SK-N-SH (cell line): ENCODE measurements around the gene MEFV.

Source experiments
- EP300 ChIP-seq, 2 experiments: IDR thresholded peaks; 2 replicates each; pipeline versions ENCODE4 v1.4.0 to v1.6.1; 2012; ENCODE audit warnings: borderline replicate concordance in 1 of 2, low read depth in 1 of 2, low read length in 1 of 2
- EZH2phosphoT487 ChIP-seq: fragments of 200-600 bp; sonication (generic); IDR thresholded peaks from 2 replicates; pipeline ENCODE4 v1.6.1; 2017; ENCODE audit warnings: low read depth, mixed run types, mild to moderate bottlenecking, antibody characterized with exemption, moderate library complexity, borderline replicate concordance
- GABPA ChIP-seq: IDR thresholded peaks from 2 replicates; pipeline ENCODE4 v1.4.0; 2012; ENCODE audit warnings: low read depth, mild to moderate bottlenecking
- JUND ChIP-seq: IDR thresholded peaks from 2 replicates; pipeline ENCODE4 v1.4.0; 2012
- NRF1 ChIP-seq: IDR thresholded peaks from 2 replicates; pipeline ENCODE4 v1.6.1; 2012; ENCODE audit warnings: low read depth, mild to moderate bottlenecking, low read length
- POLR2AphosphoS5 ChIP-seq: IDR thresholded peaks from 2 replicates; pipeline ENCODE4 v1.6.1; 2012; ENCODE audit warnings: low read depth, low read length
- SMC3 ChIP-seq: IDR thresholded peaks from 2 replicates; pipeline ENCODE4 v1.6.1; 2012; ENCODE audit warnings: low read depth, low read length, improper control_type of control experiment
- TAF1 ChIP-seq: IDR thresholded peaks from 2 replicates; pipeline ENCODE4 v1.6.1; 2012; ENCODE audit warnings: low read depth, mild to moderate bottlenecking, low read length, moderate library complexity, borderline replicate concordance
- TF ChIP-seq, protein P1 (sequence below): fragments of 200-600 bp; sonication (generic); IDR thresholded peaks from 2 replicates; pipeline ENCODE4 v1.6.1; 2017; ENCODE audit warnings: antibody characterized with exemption, mild to moderate bottlenecking, moderate library complexity
- TF ChIP-seq, protein P2 (sequence below): IDR thresholded peaks from 2 replicates; pipeline ENCODE4 v1.6.1; 2012; ENCODE audit warnings: mild to moderate bottlenecking, low read depth, low read length, moderate library complexity
- TF ChIP-seq, protein P3 (sequence below): fragments of 150-350 bp; IDR thresholded peaks from 2 replicates; pipeline ENCODE4 v1.6.1; 2017; ENCODE audit warnings: antibody characterized with exemption, low read length, low read depth, borderline replicate concordance
- TF ChIP-seq, protein P4 (sequence below): IDR thresholded peaks from 2 replicates; pipeline ENCODE4 v1.4.0; 2012; ENCODE audit warnings: low read depth

DNA sequence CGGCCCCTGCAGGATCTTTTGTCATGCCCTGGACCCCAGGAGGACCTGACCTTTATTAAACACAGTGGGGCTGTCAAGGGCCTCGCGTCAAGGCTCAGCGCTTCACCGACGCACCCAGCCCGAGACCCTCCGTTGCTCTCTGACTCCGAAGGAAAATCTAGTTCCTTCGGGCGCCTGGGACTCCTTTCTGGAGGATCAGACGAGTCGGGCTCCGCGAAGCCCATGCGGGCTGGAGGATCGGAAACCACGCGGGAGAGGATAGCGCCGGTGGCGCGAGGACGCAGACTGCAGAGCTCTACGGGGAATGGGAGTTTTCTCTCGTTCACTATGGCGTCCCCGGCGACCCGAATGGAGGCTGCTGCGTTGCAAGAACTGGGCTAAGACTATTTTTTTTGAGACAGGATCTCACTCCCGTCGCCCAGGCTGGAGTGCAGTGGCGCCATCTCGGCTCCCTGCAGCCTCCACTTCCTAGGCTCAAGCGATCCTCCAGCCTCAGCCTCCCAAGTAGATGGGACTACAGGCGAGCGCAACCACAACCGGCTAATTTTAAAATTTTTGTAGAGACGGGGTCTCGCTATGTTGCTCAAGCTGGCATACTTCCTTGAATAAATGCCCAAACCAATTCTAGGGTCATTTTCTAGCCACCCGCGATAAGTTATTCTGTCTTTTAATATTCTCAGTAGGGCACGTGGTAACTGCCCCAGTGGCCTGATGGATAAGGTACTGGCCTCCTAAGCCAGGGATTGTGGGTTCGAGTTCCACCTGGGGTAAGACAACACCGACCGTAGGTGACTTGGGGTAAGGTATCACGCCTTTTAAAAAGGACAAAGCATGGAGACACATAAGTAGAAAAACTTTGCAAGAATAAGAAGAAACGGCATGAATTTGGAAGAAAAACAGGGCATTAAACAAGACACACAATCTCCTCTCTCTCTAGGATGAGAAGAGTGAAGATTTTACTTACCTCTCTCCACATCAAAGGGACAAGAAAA, 62.9 kb downstream of the MEFV start:
- TF ChIP-seq, protein P1, sequence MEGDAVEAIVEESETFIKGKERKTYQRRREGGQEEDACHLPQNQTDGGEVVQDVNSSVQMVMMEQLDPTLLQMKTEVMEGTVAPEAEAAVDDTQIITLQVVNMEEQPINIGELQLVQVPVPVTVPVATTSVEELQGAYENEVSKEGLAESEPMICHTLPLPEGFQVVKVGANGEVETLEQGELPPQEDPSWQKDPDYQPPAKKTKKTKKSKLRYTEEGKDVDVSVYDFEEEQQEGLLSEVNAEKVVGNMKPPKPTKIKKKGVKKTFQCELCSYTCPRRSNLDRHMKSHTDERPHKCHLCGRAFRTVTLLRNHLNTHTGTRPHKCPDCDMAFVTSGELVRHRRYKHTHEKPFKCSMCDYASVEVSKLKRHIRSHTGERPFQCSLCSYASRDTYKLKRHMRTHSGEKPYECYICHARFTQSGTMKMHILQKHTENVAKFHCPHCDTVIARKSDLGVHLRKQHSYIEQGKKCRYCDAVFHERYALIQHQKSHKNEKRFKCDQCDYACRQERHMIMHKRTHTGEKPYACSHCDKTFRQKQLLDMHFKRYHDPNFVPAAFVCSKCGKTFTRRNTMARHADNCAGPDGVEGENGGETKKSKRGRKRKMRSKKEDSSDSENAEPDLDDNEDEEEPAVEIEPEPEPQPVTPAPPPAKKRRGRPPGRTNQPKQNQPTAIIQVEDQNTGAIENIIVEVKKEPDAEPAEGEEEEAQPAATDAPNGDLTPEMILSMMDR, result no peak
- TF ChIP-seq, protein P2, sequence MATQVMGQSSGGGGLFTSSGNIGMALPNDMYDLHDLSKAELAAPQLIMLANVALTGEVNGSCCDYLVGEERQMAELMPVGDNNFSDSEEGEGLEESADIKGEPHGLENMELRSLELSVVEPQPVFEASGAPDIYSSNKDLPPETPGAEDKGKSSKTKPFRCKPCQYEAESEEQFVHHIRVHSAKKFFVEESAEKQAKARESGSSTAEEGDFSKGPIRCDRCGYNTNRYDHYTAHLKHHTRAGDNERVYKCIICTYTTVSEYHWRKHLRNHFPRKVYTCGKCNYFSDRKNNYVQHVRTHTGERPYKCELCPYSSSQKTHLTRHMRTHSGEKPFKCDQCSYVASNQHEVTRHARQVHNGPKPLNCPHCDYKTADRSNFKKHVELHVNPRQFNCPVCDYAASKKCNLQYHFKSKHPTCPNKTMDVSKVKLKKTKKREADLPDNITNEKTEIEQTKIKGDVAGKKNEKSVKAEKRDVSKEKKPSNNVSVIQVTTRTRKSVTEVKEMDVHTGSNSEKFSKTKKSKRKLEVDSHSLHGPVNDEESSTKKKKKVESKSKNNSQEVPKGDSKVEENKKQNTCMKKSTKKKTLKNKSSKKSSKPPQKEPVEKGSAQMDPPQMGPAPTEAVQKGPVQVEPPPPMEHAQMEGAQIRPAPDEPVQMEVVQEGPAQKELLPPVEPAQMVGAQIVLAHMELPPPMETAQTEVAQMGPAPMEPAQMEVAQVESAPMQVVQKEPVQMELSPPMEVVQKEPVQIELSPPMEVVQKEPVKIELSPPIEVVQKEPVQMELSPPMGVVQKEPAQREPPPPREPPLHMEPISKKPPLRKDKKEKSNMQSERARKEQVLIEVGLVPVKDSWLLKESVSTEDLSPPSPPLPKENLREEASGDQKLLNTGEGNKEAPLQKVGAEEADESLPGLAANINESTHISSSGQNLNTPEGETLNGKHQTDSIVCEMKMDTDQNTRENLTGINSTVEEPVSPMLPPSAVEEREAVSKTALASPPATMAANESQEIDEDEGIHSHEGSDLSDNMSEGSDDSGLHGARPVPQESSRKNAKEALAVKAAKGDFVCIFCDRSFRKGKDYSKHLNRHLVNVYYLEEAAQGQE, result no peak
- TF ChIP-seq, protein P3, sequence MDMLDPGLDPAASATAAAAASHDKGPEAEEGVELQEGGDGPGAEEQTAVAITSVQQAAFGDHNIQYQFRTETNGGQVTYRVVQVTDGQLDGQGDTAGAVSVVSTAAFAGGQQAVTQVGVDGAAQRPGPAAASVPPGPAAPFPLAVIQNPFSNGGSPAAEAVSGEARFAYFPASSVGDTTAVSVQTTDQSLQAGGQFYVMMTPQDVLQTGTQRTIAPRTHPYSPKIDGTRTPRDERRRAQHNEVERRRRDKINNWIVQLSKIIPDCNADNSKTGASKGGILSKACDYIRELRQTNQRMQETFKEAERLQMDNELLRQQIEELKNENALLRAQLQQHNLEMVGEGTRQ, result no peak
- TF ChIP-seq TAF1 (no peak), EP300 (IDR thresholded peaks at IDR 0.05; ENCODE audit: borderline replicate concordance in 1 of 2, low read depth in 1 of 2, low read length in 1 of 2) (no peak), NRF1 (no peak), EZH2phosphoT487 (no peak), POLR2AphosphoS5 (no peak), JUND (no peak), GABPA (no peak), SMC3 (no peak)
- TF ChIP-seq, protein P4, sequence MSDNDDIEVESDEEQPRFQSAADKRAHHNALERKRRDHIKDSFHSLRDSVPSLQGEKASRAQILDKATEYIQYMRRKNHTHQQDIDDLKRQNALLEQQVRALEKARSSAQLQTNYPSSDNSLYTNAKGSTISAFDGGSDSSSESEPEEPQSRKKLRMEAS, result no peak
